PFSK-1 (cell line): Measurements from ENCODE around the gene ZNF627.
A peak's percentile ranks its signal among the peaks of the same experiment; 100 is the strongest.

Experiments used
- FOXP2 ChIP-seq: optimal IDR thresholded peaks from 2 replicates; pipeline ENCODE3; 2011; ENCODE audit warnings: borderline replicate concordance, control low read depth, inconsistent platforms; ENCODE audit not compliant: insufficient read depth; ENCODE audit errors: extremely low read length, extremely low read depth
- POLR2AphosphoS5 ChIP-seq: IDR thresholded peaks from 2 replicates; pipeline ENCODE4 v1.6.1; 2012; ENCODE audit warnings: low read depth, mild to moderate bottlenecking, control low read depth, low read length, moderate library complexity
- SIN3A ChIP-seq: IDR thresholded peaks from 2 replicates; pipeline ENCODE4 v1.6.1; 2012; ENCODE audit warnings: mild to moderate bottlenecking, low read length, moderate library complexity, borderline replicate concordance; ENCODE audit not compliant: insufficient read depth
- TAF1 ChIP-seq: IDR thresholded peaks from 2 replicates; pipeline ENCODE4 v1.6.1; 2012; ENCODE audit warnings: low read length, control low read depth, borderline replicate concordance; ENCODE audit not compliant: insufficient read depth
- TF ChIP-seq, protein P1 (sequence below), 2 experiments: IDR thresholded peaks; 2 replicates each; pipeline versions ENCODE4 v1.6.1 to v1.8.0; 2011 to 2012; ENCODE audit warnings: low read depth in 2 of 2, low read length in 2 of 2, control low read depth in 1 of 2, inconsistent platforms in 1 of 2, mild to moderate bottlenecking in 1 of 2, moderate library complexity in 1 of 2; ENCODE audit not compliant: insufficient read depth in 1 of 2

The ZNF627 gene

GRCh38 chr19:11556634-11557420, 40.5 kb upstream of the ZNF627 start:
- TF ChIP-seq TAF1 (no peak), SIN3A (no peak)

GRCh38 chr19:11558881-11559828, 38.1 kb upstream of the ZNF627 start, which contains the start of gene ELOF1:
Gene ELOF1, minus strand, starts transcription at chr19:11559230. Its CDS starts 4,883 bp downstream, at chr19:11554347.
- TF ChIP-seq POLR2AphosphoS5 (peak; percentile 93), FOXP2 (no peak), SIN3A (peak; percentile 63; the same call in 1 of the 2 replicates), TAF1 (peak; percentile 69; the same call in 1 of the 2 replicates)
- TF ChIP-seq, protein P1, sequence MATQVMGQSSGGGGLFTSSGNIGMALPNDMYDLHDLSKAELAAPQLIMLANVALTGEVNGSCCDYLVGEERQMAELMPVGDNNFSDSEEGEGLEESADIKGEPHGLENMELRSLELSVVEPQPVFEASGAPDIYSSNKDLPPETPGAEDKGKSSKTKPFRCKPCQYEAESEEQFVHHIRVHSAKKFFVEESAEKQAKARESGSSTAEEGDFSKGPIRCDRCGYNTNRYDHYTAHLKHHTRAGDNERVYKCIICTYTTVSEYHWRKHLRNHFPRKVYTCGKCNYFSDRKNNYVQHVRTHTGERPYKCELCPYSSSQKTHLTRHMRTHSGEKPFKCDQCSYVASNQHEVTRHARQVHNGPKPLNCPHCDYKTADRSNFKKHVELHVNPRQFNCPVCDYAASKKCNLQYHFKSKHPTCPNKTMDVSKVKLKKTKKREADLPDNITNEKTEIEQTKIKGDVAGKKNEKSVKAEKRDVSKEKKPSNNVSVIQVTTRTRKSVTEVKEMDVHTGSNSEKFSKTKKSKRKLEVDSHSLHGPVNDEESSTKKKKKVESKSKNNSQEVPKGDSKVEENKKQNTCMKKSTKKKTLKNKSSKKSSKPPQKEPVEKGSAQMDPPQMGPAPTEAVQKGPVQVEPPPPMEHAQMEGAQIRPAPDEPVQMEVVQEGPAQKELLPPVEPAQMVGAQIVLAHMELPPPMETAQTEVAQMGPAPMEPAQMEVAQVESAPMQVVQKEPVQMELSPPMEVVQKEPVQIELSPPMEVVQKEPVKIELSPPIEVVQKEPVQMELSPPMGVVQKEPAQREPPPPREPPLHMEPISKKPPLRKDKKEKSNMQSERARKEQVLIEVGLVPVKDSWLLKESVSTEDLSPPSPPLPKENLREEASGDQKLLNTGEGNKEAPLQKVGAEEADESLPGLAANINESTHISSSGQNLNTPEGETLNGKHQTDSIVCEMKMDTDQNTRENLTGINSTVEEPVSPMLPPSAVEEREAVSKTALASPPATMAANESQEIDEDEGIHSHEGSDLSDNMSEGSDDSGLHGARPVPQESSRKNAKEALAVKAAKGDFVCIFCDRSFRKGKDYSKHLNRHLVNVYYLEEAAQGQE (IDR thresholded peaks at IDR 0.05; ENCODE audit: insufficient read depth in 1 of 2, low read depth in 2 of 2, low read length in 2 of 2), result 0 out of 4 replicates have a peak, but pooled peaks of 1 of the 2 experiments have one; percentile 2

DNA sequence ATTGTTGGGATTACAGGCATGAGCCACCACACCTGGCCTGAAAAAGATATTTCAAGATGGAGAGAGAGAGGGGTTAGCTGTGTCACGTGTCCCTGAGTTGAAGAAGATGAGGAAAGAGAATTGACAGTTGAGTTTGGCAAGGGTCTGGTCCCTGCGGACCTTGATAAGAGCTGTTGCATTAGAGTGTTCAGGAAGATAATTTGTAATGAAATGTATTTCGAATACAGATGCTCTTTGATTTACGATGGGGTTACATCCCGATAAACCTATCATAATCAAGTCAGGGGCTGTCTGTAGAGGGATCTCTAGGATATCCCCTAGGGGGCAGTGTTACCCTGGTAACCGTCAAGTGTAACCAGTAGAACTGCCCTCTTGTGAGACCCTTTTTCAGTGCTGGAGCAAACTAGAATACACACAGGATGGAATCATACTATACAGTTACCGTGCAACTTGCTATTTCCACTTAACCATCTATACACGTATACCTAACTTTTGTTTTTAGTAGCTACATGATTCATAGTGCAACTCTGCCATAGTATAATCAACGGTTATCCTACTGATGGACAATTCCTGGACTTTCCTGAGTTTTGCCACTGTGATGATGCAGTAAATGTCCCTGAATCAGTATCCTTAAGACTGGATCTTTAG, 36.8 kb upstream of the ZNF627 start:
- no peak for TF ChIP-seq SIN3A
- TF ChIP-seq TAF1, result no peak
- TF ChIP-seq FOXP2, result no peak
- TF ChIP-seq, protein P1 (IDR thresholded peaks at IDR 0.05; ENCODE audit: insufficient read depth in 1 of 2, low read depth in 2 of 2, low read length in 2 of 2), result no peak
- no peak for TF ChIP-seq POLR2AphosphoS5

GRCh38 chr19:11563532-11563931, 33.8 kb upstream of the ZNF627 start:
- no peak for TF ChIP-seq TAF1
- TF ChIP-seq POLR2AphosphoS5, result no peak
- TF ChIP-seq SIN3A, result no peak
- TF ChIP-seq, protein P1 (IDR thresholded peaks at IDR 0.05; ENCODE audit: insufficient read depth in 1 of 2, low read depth in 2 of 2, low read length in 2 of 2), result no peak
- TF ChIP-seq FOXP2, result no peak

- no peak for TF ChIP-seq FOXP2
- TF ChIP-seq TAF1, result no peak
- no peak for TF ChIP-seq POLR2AphosphoS5
- TF ChIP-seq, protein P1 (IDR thresholded peaks at IDR 0.05; ENCODE audit: insufficient read depth in 1 of 2, low read depth in 2 of 2, low read length in 2 of 2), result no peak
- TF ChIP-seq SIN3A, result no peak
Measured at GRCh38 chr19:11566164-11566563, 31.1 kb upstream of the ZNF627 start.
